HCT116 (cell line): ENCODE results near the gene STPG2. TPM values are rescaled to one million over a fixed set of nuclear protein-coding genes. Genes with fewer than 3 reads are reported as not detected.

Experiments
- ATAC-seq: fragments of 200-7000 bp; cut with Tn5 transposase; 2 replicates; pipeline ENCODE4 v1.9.1; 2020; ENCODE audit warnings: mild to moderate bottlenecking, moderate library complexity
- BruUV-seq: library from RNA; stranded (reverse); fragments of 400-500 nt; replicated peaks from 2 replicates; lab custom pipeline; 2021; lab: Mats Ljungman, UMichigan
- CTCF ChIA-PET: fragments of 300-600 bp; sonication (Branson Sonifier 250); formaldehyde crosslinking; loops from one replicate; lab custom pipeline; 2021; ENCODE audit warnings: antibody characterized with exemption; lab: Charles Lee
- POLR2A ChIA-PET: fragments of 300-600, 350-600 bp; sonication (Branson Sonifier 250); formaldehyde crosslinking; loops from one replicate; lab custom pipeline; 2021; ENCODE audit warnings: antibody characterized with exemption; lab: Charles Lee
- RAD21 ChIA-PET, 2 experiments: fragments of 300-600 bp; sonication (Branson Sonifier 250); formaldehyde crosslinking; loops; one replicate each; lab custom pipeline; 2023; ENCODE audit warnings: low total read pairs in 2 of 2; ENCODE audit not compliant: uncharacterized antibody in 2 of 2, unreplicated experiment in 2 of 2, low non-redundant PET in 1 of 2; lab: Charles Lee
- DNase-seq: peaks from one replicate; pipeline ENCODE4 v3.0.0-alpha.2; 2010; ENCODE audit warnings: low read depth, low spot score
- H2AFZ ChIP-seq: fragments of 200-600 bp; shearing (Covaris generic), sonication (generic); 2 replicates; pipeline ENCODE4 v1.6.1; 2017; ENCODE audit warnings: low read depth, mixed run types, mixed read lengths, antibody characterized with exemption, low read length; ENCODE audit not compliant: poor library complexity, severe bottlenecking
- H3K27ac ChIP-seq: 2 replicates; pipeline ENCODE4 v1.5.1; 2012; ENCODE audit warnings: low read depth, low read length
- H3K27me3 ChIP-seq: fragments of 200-600 bp; sonication (generic); 2 replicates; pipeline ENCODE4 v1.6.1; 2016; ENCODE audit warnings: mixed run types, low read length, mixed read lengths; ENCODE audit not compliant: insufficient read depth
- H3K36me3 ChIP-seq, 2 experiments: fragments of 200-500 bp in 1 of 2; fragments of 200-600 bp in 1 of 2; sonication (Bioruptor generic) in 1 of 2; sonication (generic) in 1 of 2; 2 replicates each; pipeline versions ENCODE4 v1.5.1 to v1.6.1; 2014 to 2016; ENCODE audit warnings: low read length in 2 of 2, inconsistent platforms in 1 of 2, mixed read lengths in 1 of 2, mixed run types in 1 of 2; ENCODE audit not compliant: insufficient read depth in 2 of 2, control insufficient read depth in 1 of 2
- H3K4me1 ChIP-seq, 2 experiments: fragments of 200-600 bp in 1 of 2; sonication (generic) in 1 of 2; 2 replicates each; pipeline versions ENCODE4 v1.5.1 to v1.6.1; 2012 to 2017; ENCODE audit warnings: low read length in 2 of 2, inconsistent platforms in 1 of 2, mild to moderate bottlenecking in 1 of 2, mixed read lengths in 1 of 2, mixed run types in 1 of 2, moderate library complexity in 1 of 2; ENCODE audit not compliant: insufficient read depth in 2 of 2, control insufficient read depth in 1 of 2
- H3K4me2 ChIP-seq: fragments of 200-600 bp; sonication (generic); 2 replicates; pipeline ENCODE4 v1.6.1; 2017; ENCODE audit warnings: mixed run types, low read length, mixed read lengths
- H3K4me3 ChIP-seq, 2 experiments: fragments of 200-600 bp in 1 of 2; sonication (generic) in 1 of 2; replicated peaks in 1 of 2; 2 replicates each; pipeline ENCODE4 v1.5.1; 2011 to 2016; ENCODE audit warnings: low read length in 2 of 2, control low read depth in 1 of 2, low read depth in 1 of 2, mild to moderate bottlenecking in 1 of 2, mixed read lengths in 1 of 2, mixed run types in 1 of 2
- H3K79me2 ChIP-seq: fragments of 200-600 bp; sonication (generic); 2 replicates; pipeline ENCODE4 v1.6.1; 2017; ENCODE audit warnings: mild to moderate bottlenecking, mixed run types, low read length, moderate library complexity, mixed read lengths; ENCODE audit not compliant: insufficient read depth
- H3K9ac ChIP-seq: fragments of 200-600 bp; sonication (generic); 2 replicates; pipeline ENCODE4 v1.6.1; 2016; ENCODE audit warnings: low read length, mixed read lengths
- H3K9me2 ChIP-seq: fragments of 200-600 bp; sonication (generic), shearing (Covaris generic); 2 replicates; pipeline ENCODE4 v1.6.1; 2017; ENCODE audit warnings: mixed run types, mild to moderate bottlenecking, moderate library complexity; ENCODE audit not compliant: insufficient read depth
- H3K9me3 ChIP-seq, 2 experiments: fragments of 200-500 bp in 1 of 2; fragments of 200-600 bp in 1 of 2; sonication (Bioruptor generic) in 1 of 2; sonication (generic) in 1 of 2; 2 replicates each; pipeline ENCODE4 v1.6.1; 2014 to 2017; ENCODE audit warnings: low read length in 2 of 2, mixed read lengths in 2 of 2, inconsistent platforms in 1 of 2, low read depth in 1 of 2, mild to moderate bottlenecking in 1 of 2, mixed run types in 1 of 2, moderate library complexity in 1 of 2; ENCODE audit not compliant: control insufficient read depth in 1 of 2, insufficient read depth in 1 of 2
- H4K20me1 ChIP-seq: fragments of 200-600 bp; sonication (generic), shearing (Covaris generic); 2 replicates; pipeline ENCODE4 v1.6.1; 2017; ENCODE audit warnings: mixed run types, mild to moderate bottlenecking, moderate library complexity; ENCODE audit not compliant: insufficient read depth
- ATF3 ChIP-seq: IDR thresholded peaks from 2 replicates; pipeline ENCODE4 v1.6.1; 2012
- CTCF ChIP-seq, 3 experiments: fragments of 200-600 bp in 1 of 3; sonication (generic) in 1 of 3; IDR thresholded peaks in 2 of 3; conservative IDR thresholded peaks in 1 of 3; 2 replicates each; pipeline ENCODE4 v1.5.1; 2012 to 2017; ENCODE audit warnings: low read depth in 2 of 3, low read length in 2 of 3, antibody characterized with exemption in 1 of 3, borderline replicate concordance in 1 of 3, control low read depth in 1 of 3, mild to moderate bottlenecking in 1 of 3, mixed read lengths in 1 of 3, mixed run types in 1 of 3, moderate library complexity in 1 of 3; ENCODE audit not compliant: insufficient read depth in 1 of 3
- ELF1 ChIP-seq: IDR thresholded peaks from 2 replicates; pipeline ENCODE4 v1.6.1; 2012; ENCODE audit warnings: low read depth, borderline replicate concordance
- EZH2 ChIP-seq: fragments of 200-600 bp; sonication (generic); IDR thresholded peaks from 2 replicates; pipeline ENCODE4 v1.6.1; 2017; ENCODE audit warnings: antibody characterized with exemption, mixed run types
- EZH2phosphoT487 ChIP-seq: fragments of 200-600 bp; IDR thresholded peaks from 2 replicates; pipeline ENCODE4 v1.6.1; 2018; ENCODE audit warnings: antibody characterized with exemption, borderline replicate concordance
- FOSL1 ChIP-seq: IDR thresholded peaks from 2 replicates; pipeline ENCODE4 v1.6.1; 2012; ENCODE audit warnings: low read depth
- POLR2AphosphoS5 ChIP-seq: IDR thresholded peaks from 2 replicates; pipeline ENCODE4 v1.6.1; 2011; ENCODE audit warnings: mild to moderate bottlenecking, low read depth, low read length, moderate library complexity
- RAD21 ChIP-seq: IDR thresholded peaks from 2 replicates; pipeline ENCODE4 v1.6.1; 2012; ENCODE audit warnings: low read depth, mild to moderate bottlenecking
- REST ChIP-seq: IDR thresholded peaks from 2 replicates; pipeline ENCODE4 v1.6.1; 2012; ENCODE audit warnings: low read depth
- SIN3A ChIP-seq: IDR thresholded peaks from 2 replicates; pipeline ENCODE4 v1.6.1; 2012; ENCODE audit warnings: low read depth
- SRF ChIP-seq: IDR thresholded peaks from 2 replicates; pipeline ENCODE4 v1.6.1; 2012; ENCODE audit warnings: low read depth
- TCF7L2 ChIP-seq: IDR thresholded peaks from 2 replicates; pipeline ENCODE4 v1.7.0; 2011; ENCODE audit warnings: borderline replicate concordance, inconsistent platforms; ENCODE audit not compliant: insufficient read depth, insufficient read length; ENCODE audit errors: extremely low read depth
- ZFX ChIP-seq: fragments of 450-650 bp; IDR thresholded peaks from 2 replicates; pipeline ENCODE4 v1.6.1; 2017
- intact Hi-C: fragments of 100-400 bp; cut with micrococcal nuclease; formaldehyde crosslinking; loops from 2 replicates; pipeline ENCODE4 v1.10.0; 2022
- total RNA-seq: library from RNA; stranded (reverse); gene quantifications from one replicate; pipeline ENCODE4 v1.2.1, GENCODE V29; 2021; ENCODE audit not compliant: unreplicated experiment

The STPG2 gene
- total RNA-seq, 1 experiment from 2014 or later = not detected

GRCh38 chr4:97665553-97665952, 477.7 kb downstream of the STPG2 start:
- Histone ChIP-seq H2AFZ (no peak overlapping the region), H3K9ac (no peak overlapping the region), H4K20me1 (no peaks in the 10 kb centered on the region), H3K9me2 (no peaks in the 10 kb centered on the region), H3K27ac (no peak overlapping the region), H3K27me3 (no peaks in the 10 kb centered on the region), H3K9me3 (peaks cover 0 to 11% of the 10 kb centered on the region in 2 experiments; a peak in 2 of 4 replicates), H3K36me3 (no peaks in the 10 kb centered on the region), H3K4me1 (no peaks in the 10 kb centered on the region), H3K4me3 (no peak overlapping the region), H3K4me2 (no peak overlapping the region), H3K79me2 (no peaks in the 10 kb centered on the region)
- no peak for ATAC-seq
- CTCF ChIA-PET = no interaction called here
- TF ChIP-seq FOSL1 (no peak), EZH2phosphoT487 (no peak), ELF1 (no peak)
- intact Hi-C loops = no loop called here
- RAD21 ChIA-PET = no interaction called here
- POLR2A ChIA-PET = no interaction called here
- DNase-seq = no peak
- no TSS peak for BruUV-seq

GRCh38 chr4:97664741-97665140, 478.5 kb downstream of the STPG2 start:
- ChIA-PET RAD21 (no interaction called here), CTCF (no interaction called here)
- no peak overlapping the region for H3K4me3 ChIP-seq
- BruUV-seq = no TSS peak
- H3K79me2 ChIP-seq = no peaks in the 10 kb centered on the region
- no peak overlapping the region for H3K4me2 ChIP-seq
- no peaks in the 10 kb centered on the region for H4K20me1 ChIP-seq
- H3K36me3 ChIP-seq = no peaks in the 10 kb centered on the region
- peaks cover 0 to 11% of the 10 kb centered on the region in 2 experiments; a peak in 2 of 4 replicates for H3K9me3 ChIP-seq
- H3K4me1 ChIP-seq = no peaks in the 10 kb centered on the region
- H3K27ac ChIP-seq = no peak overlapping the region
- no peak overlapping the region for H3K9ac ChIP-seq
- H3K9me2 ChIP-seq = no peaks in the 10 kb centered on the region
- H2AFZ ChIP-seq = no peak overlapping the region
- no peak for ATAC-seq
- no peaks in the 10 kb centered on the region for H3K27me3 ChIP-seq
- TF ChIP-seq RAD21 = no peak
- no peak for TF ChIP-seq CTCF (IDR thresholded peaks at IDR 0.05 in 2 of 3, conservative IDR thresholded peaks at IDR 0.05 in 1 of 3; ENCODE audit: borderline replicate concordance in 1 of 3, insufficient read depth in 1 of 3, low read depth in 2 of 3, low read length in 2 of 3)
- no peak for TF ChIP-seq EZH2
- TF ChIP-seq SIN3A = no peak
- no peak for TF ChIP-seq TCF7L2
- no peak for TF ChIP-seq POLR2AphosphoS5
- TF ChIP-seq REST = no peak
- TF ChIP-seq ATF3 = no peak
- no peak for TF ChIP-seq SRF
- TF ChIP-seq ZFX = no peak
- TF ChIP-seq, all 23 proteins: peak for 0
- POLR2A ChIA-PET = no interaction called here
- intact Hi-C loops = no loop called here
- no peak for DNase-seq
